H9 (cell line): ENCODE data around the gene GRIN2A. TPM values are rescaled to one million over a fixed set of nuclear protein-coding genes. Genes with fewer than 3 reads are reported as not detected.

Experiments
- DNase-seq: peaks from one replicate; pipeline ENCODE4 v3.0.0-alpha.2; 2017
- H2AFZ ChIP-seq: one replicate; pipeline ENCODE4 v1.6.1; 2013; ENCODE audit warnings: mild to moderate bottlenecking, low read length, control low read depth, moderate library complexity
- H2AK5ac ChIP-seq: 2 replicates; pipeline ENCODE4 v1.6.1; 2013; ENCODE audit warnings: low read length, control low read depth, mixed read lengths; ENCODE audit not compliant: insufficient read length
- H2BK120ac ChIP-seq: one replicate; pipeline ENCODE4 v1.6.1; 2013; ENCODE audit warnings: low read depth, mild to moderate bottlenecking, low read length, control low read depth, inconsistent platforms; ENCODE audit not compliant: poor library complexity, severe bottlenecking
- H2BK12ac ChIP-seq: 2 replicates; pipeline ENCODE4 v1.6.1; 2013; ENCODE audit warnings: low read length, control low read depth, mixed read lengths, low read depth; ENCODE audit not compliant: insufficient read length
- H2BK15ac ChIP-seq: 2 replicates; pipeline ENCODE4 v1.6.1; 2013; ENCODE audit warnings: low read depth, low read length, control low read depth
- H2BK20ac ChIP-seq: one replicate; pipeline ENCODE4 v1.6.1; 2013; ENCODE audit warnings: low read depth, mild to moderate bottlenecking, low read length, control low read depth, inconsistent platforms; ENCODE audit not compliant: poor library complexity, severe bottlenecking
- H2BK5ac ChIP-seq: 2 replicates; pipeline ENCODE4 v1.6.1; 2013; ENCODE audit warnings: low read length, control low read depth, mixed read lengths; ENCODE audit not compliant: insufficient read length
- H3K14ac ChIP-seq: 2 replicates; pipeline ENCODE4 v1.6.1; 2013; ENCODE audit warnings: low read length, control low read depth; ENCODE audit not compliant: insufficient read depth
- H3K18ac ChIP-seq: 2 replicates; pipeline ENCODE4 v1.6.1; 2013; ENCODE audit warnings: low read depth, mild to moderate bottlenecking, mixed read lengths, low read length, control low read depth; ENCODE audit not compliant: insufficient read length
- H3K23ac ChIP-seq: 2 replicates; pipeline ENCODE4 v1.6.1; 2013; ENCODE audit warnings: low read length, control low read depth, mixed read lengths, low read depth; ENCODE audit not compliant: insufficient read length
- H3K23me2 ChIP-seq: 2 replicates; pipeline ENCODE4 v1.6.1; 2013; ENCODE audit warnings: low read depth, mild to moderate bottlenecking, mixed read lengths, low read length, control low read depth; ENCODE audit not compliant: insufficient read length, poor library complexity, severe bottlenecking
- H3K27ac ChIP-seq: 2 replicates; pipeline ENCODE4 v1.5.1; 2013; ENCODE audit warnings: low read length, control low read depth, mixed read lengths, low read depth; ENCODE audit not compliant: insufficient read length
- H3K27me3 ChIP-seq: 2 replicates; pipeline ENCODE4 v1.6.1; 2013; ENCODE audit warnings: low read length, control low read depth, inconsistent platforms; ENCODE audit not compliant: insufficient read depth
- H3K4ac ChIP-seq: 2 replicates; pipeline ENCODE4 v1.6.1; 2013; ENCODE audit warnings: low read depth, mild to moderate bottlenecking, control low read depth, inconsistent platforms, low read length, moderate library complexity
- H3K4me1 ChIP-seq: 2 replicates; pipeline ENCODE4 v1.6.1; 2013; ENCODE audit warnings: low read length, control low read depth, inconsistent platforms; ENCODE audit not compliant: insufficient read depth
- H3K4me2 ChIP-seq: 2 replicates; pipeline ENCODE4 v1.6.1; 2013; ENCODE audit warnings: low read length, control low read depth, mixed read lengths; ENCODE audit not compliant: insufficient read length, insufficient read depth
- H3K56ac ChIP-seq: 2 replicates; pipeline ENCODE4 v1.6.1; 2013; ENCODE audit warnings: low read depth, mild to moderate bottlenecking, mixed read lengths, low read length, control low read depth; ENCODE audit not compliant: insufficient read length
- H3K79me1 ChIP-seq: 2 replicates; pipeline ENCODE4 v1.6.1; 2013; ENCODE audit warnings: low read depth, mild to moderate bottlenecking, moderate library complexity, low read length, control low read depth, inconsistent platforms; ENCODE audit not compliant: insufficient read depth, poor library complexity, severe bottlenecking
- H3K79me2 ChIP-seq: 2 replicates; pipeline ENCODE4 v1.6.1; 2013; ENCODE audit warnings: low read length, control low read depth, inconsistent platforms; ENCODE audit not compliant: insufficient read depth
- H3K9ac ChIP-seq: 2 replicates; pipeline ENCODE4 v1.6.1; 2013; ENCODE audit warnings: low read length, control low read depth, mixed read lengths; ENCODE audit not compliant: insufficient read length; ENCODE audit errors: extremely low read depth
- H3K9me3 ChIP-seq: one replicate; pipeline ENCODE4 v1.6.1; 2013; ENCODE audit warnings: low read depth, low read length, inconsistent platforms; ENCODE audit not compliant: control insufficient read depth
- H3T11ph ChIP-seq: one replicate; pipeline ENCODE4 v1.6.1; 2013; ENCODE audit warnings: mild to moderate bottlenecking, low read length, control low read depth, inconsistent platforms
- H4K20me1 ChIP-seq: one replicate; pipeline ENCODE4 v1.6.1; 2013; ENCODE audit not compliant: control insufficient read depth, insufficient read length, insufficient read depth
- H4K5ac ChIP-seq: 2 replicates; pipeline ENCODE4 v1.6.1; 2013; ENCODE audit warnings: low read depth, mild to moderate bottlenecking, mixed read lengths, low read length, control low read depth; ENCODE audit not compliant: insufficient read length
- H4K8ac ChIP-seq: replicated peaks from 2 replicates; pipeline ENCODE4 v1.6.1; 2013; ENCODE audit warnings: low read length, control low read depth, mixed read lengths, low read depth; ENCODE audit not compliant: insufficient read length
- H4K91ac ChIP-seq: 2 replicates; pipeline ENCODE4 v1.6.1; 2013; ENCODE audit warnings: low read depth, mild to moderate bottlenecking, moderate library complexity, mixed read lengths, low read length, control low read depth; ENCODE audit not compliant: insufficient read length
- H3K27ac Mint-ChIP-seq, 3 experiments: 2 replicates in 2 of 3; 3 replicates in 1 of 3; pipeline ENCODE4 v1.8.0; 2020 to 2021; ENCODE audit warnings: mixed read lengths in 3 of 3, mild to moderate bottlenecking in 1 of 3, moderate library complexity in 1 of 3
- H3K27me3 Mint-ChIP-seq: 2 replicates; pipeline ENCODE4 v1.8.0; 2021; ENCODE audit warnings: low read depth, mild to moderate bottlenecking, moderate library complexity, mixed read lengths
- H3K36me3 Mint-ChIP-seq, 3 experiments: 2 replicates in 2 of 3; 3 replicates in 1 of 3; pipeline ENCODE4 v1.8.0; 2020 to 2021; ENCODE audit warnings: low read depth in 3 of 3, mixed read lengths in 3 of 3; ENCODE audit not compliant: insufficient read depth in 1 of 3
- H3K4me1 Mint-ChIP-seq, 2 experiments: 2 replicates each; pipeline ENCODE4 v1.8.0; 2020; ENCODE audit warnings: mixed read lengths in 2 of 2
- H3K4me3 Mint-ChIP-seq, 2 experiments: 2 replicates in 1 of 2; 3 replicates in 1 of 2; pipeline ENCODE4 v1.8.0; 2020 to 2021; ENCODE audit warnings: mild to moderate bottlenecking in 2 of 2, mixed read lengths in 2 of 2, moderate library complexity in 1 of 2
- H3K9me3 Mint-ChIP-seq, 2 experiments: 2 replicates in 1 of 2; 3 replicates in 1 of 2; pipeline ENCODE4 v1.8.0; 2020; ENCODE audit warnings: mild to moderate bottlenecking in 2 of 2, mixed read lengths in 2 of 2, moderate library complexity in 1 of 2
- CTCF ChIP-seq: fragments of 200-600 bp; sonication (generic); conservative IDR thresholded peaks from 3 replicates; pipeline ENCODE4 v1.8.0; 2021; ENCODE audit warnings: antibody characterized with exemption, mild to moderate bottlenecking
- WGBS: extraction: QIAGEN DNeasy Blood & Tissue Kit; methylation state at CpG from one replicate; pipeline ENCODE4 v1.1.7; 2013; ENCODE audit warnings: missing lambda C conversion rate, low lambda C conversion rate, mixed read lengths; ENCODE audit not compliant: insufficient read length; ENCODE audit errors: extremely low coverage; 5-methylcytosine and 5-hydroxymethylcytosine counted together
- total RNA-seq: library from RNA; stranded (reverse); gene quantifications from 2 replicates; pipeline ENCODE4 v1.2.1, GENCODE V29; 2021

Gene GRIN2A
- total RNA-seq, 1 experiment from 2014 or later, result 1.5 TPM

GRCh38 chr16:9971907-9972306 lies 210.3 kb downstream of the GRIN2A start:
- no peaks in the 10 kb centered on the region for H4K20me1 ChIP-seq
- H3K27ac ChIP-seq, result no peak overlapping the region
- H2BK12ac ChIP-seq, result no peak overlapping the region
- H3K4ac ChIP-seq, result no peak overlapping the region
- no peak overlapping the region for H4K5ac ChIP-seq
- H3K27me3 ChIP-seq, result peaks cover 8% of the 10 kb centered on the region; the same call in 1 of the 2 replicates
- no peak overlapping the region for H3K23ac ChIP-seq
- H3K4me2 ChIP-seq, result no peak overlapping the region
- TF ChIP-seq CTCF, result no peak
- no peak overlapping the region for H2AK5ac ChIP-seq
- H3K9me3 ChIP-seq, result no peaks in the 10 kb centered on the region
- no peak overlapping the region for H3K56ac ChIP-seq
- no peak overlapping the region for H3K9ac ChIP-seq
- H3K79me2 ChIP-seq, result no peaks in the 10 kb centered on the region; the same call in 1 of the 2 replicates
- H3K79me1 ChIP-seq, result no peaks in the 10 kb centered on the region
- no peak overlapping the region for H2BK120ac ChIP-seq
- no peak overlapping the region for H3K18ac ChIP-seq
- WGBS, result no CpG with 5 or more reads among the region's 2 CpGs
- Mint-ChIP-seq H3K9me3 (peaks cover 13 to 17% of the 10 kb centered on the region in 2 experiments), H3K4me3 (no peak overlapping the region), H3K36me3 (peaks cover 2 to 19% (median 11%) of the 10 kb centered on the region in 3 experiments; a peak in 5 of 7 replicates), H3K27ac (peak overlapping the region in 2 of 3 experiments; percentile 38 to 74; a peak in 2 of 7 replicates), H3K27me3 (peaks cover 46% of the 10 kb centered on the region), H3K4me1 (peaks cover 30% of the 10 kb centered on the region in 2 experiments)
- H4K8ac ChIP-seq, result no peak overlapping the region
- no peak overlapping the region for H3T11ph ChIP-seq
- no peak overlapping the region for H2BK15ac ChIP-seq
- no peak overlapping the region for H4K91ac ChIP-seq
- no peak overlapping the region for H2BK20ac ChIP-seq
- no peak overlapping the region for H2AFZ ChIP-seq
- H3K23me2 ChIP-seq, result no peaks in the 10 kb centered on the region
- H3K4me1 ChIP-seq, result peaks cover 10% of the 10 kb centered on the region
- peak; percentile 37 for DNase-seq
- H3K14ac ChIP-seq, result no peak overlapping the region
- no peak overlapping the region for H2BK5ac ChIP-seq
